Upper lobe of left lung (tissue), 6 donors: ENCODE measurements around the gene RNF126. TPM values are rescaled to one million over a fixed set of nuclear protein-coding genes. Genes with fewer than 3 reads are reported as not detected.

Experiments used
- ATAC-seq, 2 donors: fragments of 200-7000 bp; cut with Tn5 transposase; one replicate each; pipeline ENCODE4 v1.9.1; 2022; ENCODE audit warnings: mild to moderate bottlenecking in 2 of 2, moderate library complexity in 2 of 2; ENCODE audit not compliant: low FRiP score in 2 of 2
- DNase-seq, 2 donors: peaks; one replicate each; pipeline ENCODE4 v3.0.0-alpha.2; 2019 to 2020
- H3K27ac ChIP-seq, 4 donors: fragments of 200-600 bp; sonication (generic); one replicate each; pipeline ENCODE4 v1.5.1; 2016 to 2019
- H3K27me3 ChIP-seq, 4 donors: fragments of 200-600 bp; sonication (generic); one replicate each; pipeline ENCODE4 v1.5.1; 2017 to 2019
- H3K36me3 ChIP-seq, 4 donors: fragments of 200-600 bp; sonication (generic); one replicate each; pipeline ENCODE4 v1.5.1; 2016 to 2019
- H3K4me1 ChIP-seq, 4 donors: fragments of 200-600 bp; sonication (generic); one replicate each; pipeline ENCODE4 v1.5.1; 2018 to 2019
- H3K4me3 ChIP-seq, 4 donors: fragments of 200-600 bp; sonication (generic); one replicate each; pipeline ENCODE4 v1.5.1; 2017 to 2019; ENCODE audit warnings: mild to moderate bottlenecking in 2 of 4, moderate library complexity in 1 of 4
- H3K9me3 ChIP-seq, 4 donors: fragments of 200-600 bp; sonication (generic); one replicate each; pipeline ENCODE4 v1.5.1; 2018 to 2019
- CTCF ChIP-seq, 6 experiments: fragments of 450-650 bp in 4 of 6; fragments of 200-600 bp in 2 of 6; sonication (generic) in 2 of 6; IDR thresholded peaks; one replicate each; pipeline ENCODE4 v1.5.1; 2016 to 2019; ENCODE audit warnings: antibody characterized with exemption in 6 of 6
- EP300 ChIP-seq, 4 donors: sonication (generic); formaldehyde crosslinking; IDR thresholded peaks; one replicate each; pipeline ENCODE4 v1.5.1; 2017; ENCODE audit warnings: antibody characterized with exemption in 4 of 4, control low read depth in 2 of 4
- POLR2A ChIP-seq, 4 donors: fragments of 450-650 bp; IDR thresholded peaks; one replicate each; pipeline ENCODE4 v1.5.1; 2016 to 2017; ENCODE audit warnings: antibody characterized with exemption in 4 of 4, mild to moderate bottlenecking in 2 of 4
- POLR2AphosphoS5 ChIP-seq, 2 donors: sonication (generic); formaldehyde crosslinking; IDR thresholded peaks; one replicate each; pipeline ENCODE4 v1.5.1; 2017; ENCODE audit warnings: antibody characterized with exemption in 2 of 2
- WGBS, 2 donors: methylation state at CpG; one replicate each; pipeline ENCODE4 v1.1.5; 2017 to 2018; 5-methylcytosine and 5-hydroxymethylcytosine counted together
- total RNA-seq, 6 donors: library from RNA; depleted of rRNA in 4 of 6; stranded (reverse); fragments of >200 nt in 4 of 6; gene quantifications; one replicate each; pipeline versions ENCODE4 v1.1.0 to v1.2.1, GENCODE V29; 2016 to 2021
- donor health status: DM: no; HTN: no; CAD: no; lungs with moderate emphysema.
- donor health status: DM: no; HTN: yes; CAD: no; lungs with severe emphysema.

The RNF126 gene
- total RNA-seq, 6 donors from 2014 or later, result 36.7 to 106 (median 66.3) TPM

GRCh38 chr19:640161-640558 is 22.9 kb downstream of the RNF126 start:
- Histone ChIP-seq H3K27ac (peak overlapping the region in 1 of 4 donors; percentile 26), H3K27me3 (no peaks in the 10 kb centered on the region), H3K9me3 (no peaks in the 10 kb centered on the region), H3K4me3 (peak overlapping the region in 3 of 4 donors; percentile 46 to 58 (median 56)), H3K4me1 (peaks cover 12 to 19% (median 14%) of the 10 kb centered on the region in 4 donors), H3K36me3 (peaks cover 0 to 13% (median 8%) of the 10 kb centered on the region in 4 donors)
- TF ChIP-seq POLR2AphosphoS5 (IDR thresholded peaks at IDR 0.05) (no peak), CTCF (IDR thresholded peaks at IDR 0.05) (no peak), POLR2A (IDR thresholded peaks at IDR 0.05) (no peak), EP300 (IDR thresholded peaks at IDR 0.05) (no peak)
- DNase-seq (no peak), ATAC-seq (no peak)
- WGBS, 2 donors, result 60 to 69% methylated on average over 17 to 18 of the region's 25 CpGs

GRCh38 chr19:639253-640160 is 23.5 kb downstream of the RNF126 start, which contains the start of gene FGF22:
TSS of gene FGF22 (plus strand) at chr19:639879. CDS start at chr19:639926, 47 bp downstream.
- 5 to 15% methylated on average over 43 to 84 of the region's 109 CpGs for WGBS, 2 donors
- peak; percentile 92 to 95 for ATAC-seq

GRCh38 chr19:638906-639252 is 24.1 kb downstream of the RNF126 start:
- H3K27me3 ChIP-seq, result no peaks in the 10 kb centered on the region
- H3K4me1 ChIP-seq, result peaks cover 21 to 27% (median 23%) of the 10 kb centered on the region in 4 donors
- peak overlapping the region in 3 of 4 donors; percentile 46 to 58 (median 56) for H3K4me3 ChIP-seq
- H3K36me3 ChIP-seq, result peaks cover 0 to under 1% (median 0%) of the 10 kb centered on the region in 4 donors
- 57% methylated on average over 17 of the region's 17 CpGs; no CpG with 5 or more reads in 1 of the 2 donors for WGBS, 2 donors
- no peaks in the 10 kb centered on the region for H3K9me3 ChIP-seq
- peak overlapping the region in 2 of 4 donors; percentile 10 to 39 for H3K27ac ChIP-seq
- no peak for TF ChIP-seq POLR2A (IDR thresholded peaks at IDR 0.05)
- no peak for TF ChIP-seq EP300 (IDR thresholded peaks at IDR 0.05)
- TF ChIP-seq CTCF (IDR thresholded peaks at IDR 0.05), result no peak
- no peak for TF ChIP-seq POLR2AphosphoS5 (IDR thresholded peaks at IDR 0.05)
- no peak for DNase-seq
- no peak for ATAC-seq

More at GRCh38 chr19:639253-640160, 23.5 kb downstream of the RNF126 start, which contains the start of gene FGF22:
- H3K27me3 ChIP-seq, result no peaks in the 10 kb centered on the region
- peak within 1 kb of the TSS in 2 of 4 donors; percentile 26 to 39 for H3K27ac ChIP-seq
- no peaks in the 10 kb centered on the region for H3K9me3 ChIP-seq
- DNase-seq, result peak; percentile 95 to 99
- TF ChIP-seq POLR2AphosphoS5 (IDR thresholded peaks at IDR 0.05), result peak in 1 of 2 donors; percentile 15
- TF ChIP-seq CTCF (IDR thresholded peaks at IDR 0.05), result peak in 2 of 6 experiments; percentile 26 to 43
- TF ChIP-seq EP300 (IDR thresholded peaks at IDR 0.05), result no peak
- H3K36me3 ChIP-seq, result peaks cover 0 to 6% (median 1%) of the 10 kb centered on the region in 4 donors
- peak within 1 kb of the TSS in 3 of 4 donors; percentile 46 to 58 (median 56) for H3K4me3 ChIP-seq
- peaks cover 14 to 20% (median 16%) of the 10 kb centered on the region in 4 donors for H3K4me1 ChIP-seq

GRCh38 chr19:634975-635652 is 27.9 kb downstream of the RNF126 start:
- WGBS, 2 donors, result 84 to 91% methylated on average over 5 to 16 of the region's 16 CpGs
- ATAC-seq, result no peak
- Histone ChIP-seq H3K27ac (no peak overlapping the region), H3K36me3 (peaks cover 0 to 4% (median 2%) of the 10 kb centered on the region in 4 donors), H3K4me1 (peaks cover 33 to 44% (median 36%) of the 10 kb centered on the region in 4 donors), H3K9me3 (no peaks in the 10 kb centered on the region), H3K4me3 (no peak overlapping the region), H3K27me3 (no peaks in the 10 kb centered on the region)
- TF ChIP-seq EP300 (IDR thresholded peaks at IDR 0.05) (no peak), CTCF (IDR thresholded peaks at IDR 0.05) (no peak), POLR2A (IDR thresholded peaks at IDR 0.05) (no peak), POLR2AphosphoS5 (IDR thresholded peaks at IDR 0.05) (no peak)
- DNase-seq, result peak in 1 of 2 donors; percentile 68
